ENCODE measurements around the gene CAMK2G. TPM values are rescaled to one million over a fixed set of nuclear protein-coding genes. Genes with fewer than 3 reads are reported as not detected.
A peak's percentile ranks its signal among the peaks of the same experiment; 100 is the strongest.

Gene CAMK2G
- total and polyA plus RNA-seq, 7 donors: 15.8 to 60.3 (median 50.5) TPM

DNA sequence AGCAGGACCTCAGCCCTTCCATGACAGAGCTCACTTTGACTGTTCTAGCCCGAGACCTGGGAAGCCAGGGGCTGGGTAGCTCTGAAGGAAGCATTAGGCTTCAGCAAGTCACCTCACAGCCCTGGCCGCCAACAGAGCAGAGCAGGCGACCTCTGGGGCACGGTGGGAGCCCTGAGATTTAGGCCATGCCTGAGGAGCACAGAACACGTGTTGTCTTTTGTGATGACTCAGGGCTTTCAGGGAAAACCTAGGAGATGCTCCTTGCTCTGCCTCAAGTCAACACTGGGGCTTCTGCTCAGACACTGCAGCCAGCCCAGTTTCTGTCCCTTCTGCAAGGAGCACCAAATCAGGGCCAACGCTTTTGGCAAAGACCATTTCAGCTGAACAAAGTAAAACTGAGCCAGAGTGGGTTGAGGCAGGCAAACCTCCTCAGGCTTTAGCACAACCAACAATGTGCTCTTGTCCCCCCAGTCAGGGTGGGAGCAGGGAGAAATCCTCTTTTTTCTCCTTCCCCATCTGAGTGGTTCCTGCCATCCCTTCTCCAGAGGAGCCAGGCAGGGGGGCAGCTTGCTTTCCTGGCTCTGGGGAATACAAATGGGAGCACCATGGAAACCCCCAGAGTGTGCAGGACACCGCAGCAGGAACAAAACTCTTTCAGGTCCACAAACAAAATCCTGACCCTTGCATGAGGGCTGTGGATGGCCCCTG is 14.4 kb downstream of the CAMK2G start:
- peak overlapping the region; percentile 64 for H3K27ac ChIP-seq
- H3K4me1 ChIP-seq: peaks cover 58% of the 10 kb centered on the region
- no peak overlapping the region for H3K4me3 ChIP-seq
- H3K27me3 ChIP-seq (ENCODE audit: insufficient read depth in 3 of 3, low read length in 2 of 3): no peaks in the 10 kb centered on the region
- TF ChIP-seq, protein P1, sequence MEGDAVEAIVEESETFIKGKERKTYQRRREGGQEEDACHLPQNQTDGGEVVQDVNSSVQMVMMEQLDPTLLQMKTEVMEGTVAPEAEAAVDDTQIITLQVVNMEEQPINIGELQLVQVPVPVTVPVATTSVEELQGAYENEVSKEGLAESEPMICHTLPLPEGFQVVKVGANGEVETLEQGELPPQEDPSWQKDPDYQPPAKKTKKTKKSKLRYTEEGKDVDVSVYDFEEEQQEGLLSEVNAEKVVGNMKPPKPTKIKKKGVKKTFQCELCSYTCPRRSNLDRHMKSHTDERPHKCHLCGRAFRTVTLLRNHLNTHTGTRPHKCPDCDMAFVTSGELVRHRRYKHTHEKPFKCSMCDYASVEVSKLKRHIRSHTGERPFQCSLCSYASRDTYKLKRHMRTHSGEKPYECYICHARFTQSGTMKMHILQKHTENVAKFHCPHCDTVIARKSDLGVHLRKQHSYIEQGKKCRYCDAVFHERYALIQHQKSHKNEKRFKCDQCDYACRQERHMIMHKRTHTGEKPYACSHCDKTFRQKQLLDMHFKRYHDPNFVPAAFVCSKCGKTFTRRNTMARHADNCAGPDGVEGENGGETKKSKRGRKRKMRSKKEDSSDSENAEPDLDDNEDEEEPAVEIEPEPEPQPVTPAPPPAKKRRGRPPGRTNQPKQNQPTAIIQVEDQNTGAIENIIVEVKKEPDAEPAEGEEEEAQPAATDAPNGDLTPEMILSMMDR (IDR thresholded peaks at IDR 0.05): no peak
- DNase-seq (no peak), ATAC-seq (peak; percentile 37 to 51 (median 46))
- 58 to 67% (median 66%) methylated on average over 7 of the region's 7 CpGs for WGBS, 3 donors
- peaks cover 6 to 35% of the 10 kb centered on the region in 2 donors for H3K36me3 ChIP-seq (ENCODE audit: insufficient read depth in 1 of 2, low read depth in 1 of 2)
- H3K9me3 ChIP-seq: no peaks in the 10 kb centered on the region
- intact Hi-C loops (cut with DNase I): no loop called here

DNA sequence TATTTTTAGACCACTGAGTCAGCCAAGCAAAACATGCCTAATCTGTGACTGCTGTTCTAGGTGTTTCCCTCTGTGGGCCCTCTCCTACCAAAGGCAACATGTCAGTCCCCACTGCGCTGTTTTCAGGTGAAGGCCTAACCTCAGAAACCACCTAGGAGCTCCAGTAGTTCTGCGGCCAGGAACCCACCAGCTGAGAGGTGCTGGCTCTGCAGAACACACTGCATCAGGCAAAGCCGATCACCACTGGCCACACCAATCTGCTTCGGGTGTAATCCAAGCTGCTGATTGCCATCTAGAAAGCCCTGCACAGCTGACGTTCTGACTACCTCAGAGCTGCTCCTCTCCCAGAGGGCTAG is 14.9 kb downstream of the CAMK2G start:
- Histone ChIP-seq H3K27me3 (ENCODE audit: insufficient read depth in 3 of 3, low read length in 2 of 3) (no peaks in the 10 kb centered on the region), H3K9me3 (no peaks in the 10 kb centered on the region), H3K27ac (peak overlapping the region; percentile 64), H3K4me1 (peaks cover 62% of the 10 kb centered on the region), H3K36me3 (ENCODE audit: insufficient read depth in 1 of 2, low read depth in 1 of 2) (peaks cover 6 to 35% of the 10 kb centered on the region in 2 donors), H3K4me3 (no peak overlapping the region)
- WGBS, 3 donors: 45 to 69% (median 51%) methylated on average over 5 of the region's 5 CpGs
- peak; percentile 26 to 69 (median 44) for ATAC-seq
- TF ChIP-seq, protein P1 (IDR thresholded peaks at IDR 0.05): no peak
- intact Hi-C loops (cut with DNase I): no loop called here
- DNase-seq: no peak

DNA sequence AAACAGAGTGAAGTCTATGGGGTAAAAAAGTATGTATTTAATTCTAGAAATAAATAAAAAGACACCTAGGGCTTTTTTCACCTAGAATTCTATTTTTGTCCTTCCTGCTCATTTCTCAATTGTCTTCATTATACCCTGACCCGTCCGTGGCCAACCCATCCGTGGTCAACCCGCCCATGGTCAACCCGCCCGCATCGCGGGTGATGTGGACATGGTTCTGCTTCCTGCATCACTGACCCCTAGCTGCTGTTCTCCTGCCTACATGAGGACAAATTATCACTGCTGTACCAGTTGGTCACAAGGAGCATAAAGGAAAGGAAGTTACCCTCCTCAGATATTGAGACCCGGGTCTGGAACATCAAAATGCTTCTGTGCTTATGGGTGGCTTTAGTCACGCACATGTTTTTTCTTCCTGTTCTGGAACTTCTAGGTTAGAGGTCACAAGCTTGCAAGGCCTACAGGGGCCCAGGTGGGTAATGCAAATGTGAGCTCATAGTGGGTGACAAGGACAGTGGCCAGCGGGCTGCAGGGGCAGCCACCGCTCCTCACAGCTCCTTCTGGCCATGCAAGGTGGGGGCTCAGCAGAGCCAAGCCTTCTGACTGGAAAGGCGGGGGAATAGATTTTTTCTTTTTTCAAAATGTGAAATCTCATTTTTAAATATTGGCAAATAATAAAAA is 15.5 kb downstream of the CAMK2G start:
- WGBS, 3 donors: 89 to 93% (median 90%) methylated on average over 13 of the region's 13 CpGs
- peaks cover 6 to 39% of the 10 kb centered on the region in 2 donors for H3K36me3 ChIP-seq (ENCODE audit: insufficient read depth in 1 of 2, low read depth in 1 of 2)
- peak overlapping the region; percentile 64 for H3K27ac ChIP-seq
- ATAC-seq (no peak), DNase-seq (no peak)
- peaks cover 61% of the 10 kb centered on the region for H3K4me1 ChIP-seq
- H3K4me3 ChIP-seq: no peak overlapping the region
- no peaks in the 10 kb centered on the region for H3K27me3 ChIP-seq (ENCODE audit: insufficient read depth in 3 of 3, low read length in 2 of 3)
- intact Hi-C loops (cut with DNase I): no loop called here
- H3K9me3 ChIP-seq: no peaks in the 10 kb centered on the region
- TF ChIP-seq, protein P1 (IDR thresholded peaks at IDR 0.05): no peak

DNA sequence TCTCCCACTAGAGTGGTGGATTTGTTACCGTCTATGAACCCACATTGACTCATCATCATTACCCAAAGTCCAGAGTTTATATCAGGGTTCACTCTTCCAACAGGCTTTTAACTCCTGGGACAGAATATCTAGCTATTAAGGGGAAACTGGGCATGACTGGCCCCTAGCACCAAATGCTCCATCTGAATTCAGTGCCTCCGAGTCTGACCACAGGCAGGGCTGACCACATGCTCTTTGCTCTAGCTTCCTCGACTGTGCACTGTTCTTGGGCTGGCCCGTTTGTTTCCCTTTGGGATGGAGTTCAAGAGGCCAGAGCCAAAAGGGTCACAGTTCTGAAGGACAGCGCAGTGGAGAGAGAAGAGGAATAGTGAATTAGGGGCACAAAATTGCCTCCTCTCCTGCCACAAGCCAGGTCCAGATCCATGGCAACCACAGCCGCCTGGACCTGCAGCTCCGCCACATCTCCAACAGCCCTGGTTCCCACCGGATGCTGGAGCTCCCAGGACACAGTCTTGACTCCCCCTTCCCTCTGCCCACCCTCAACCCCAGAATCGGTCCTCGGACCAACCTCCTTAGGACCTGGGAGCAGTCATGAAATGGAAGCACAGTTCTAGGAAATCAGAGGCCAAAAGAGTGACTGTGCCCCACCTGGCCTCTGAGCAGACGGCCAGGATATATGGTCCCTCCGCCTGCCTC is 16.2 kb downstream of the CAMK2G start:
- Histone ChIP-seq H3K27ac (peak overlapping the region; percentile 36), H3K36me3 (ENCODE audit: insufficient read depth in 1 of 2, low read depth in 1 of 2) (peaks cover 6 to 46% of the 10 kb centered on the region in 2 donors), H3K4me3 (no peak overlapping the region), H3K9me3 (no peaks in the 10 kb centered on the region), H3K4me1 (peaks cover 59% of the 10 kb centered on the region), H3K27me3 (ENCODE audit: insufficient read depth in 3 of 3, low read length in 2 of 3) (no peaks in the 10 kb centered on the region)
- TF ChIP-seq, protein P1 (IDR thresholded peaks at IDR 0.05): no peak
- DNase-seq: no peak
- WGBS, 3 donors: 58 to 67% (median 59%) methylated on average over 12 of the region's 12 CpGs
- peak in 1 of 4 donors; percentile 35 for ATAC-seq
- intact Hi-C loops (cut with DNase I): no loop called here
